Measurements from ENCODE around the gene MAN1A2. TPM values are rescaled to one million over a fixed set of nuclear protein-coding genes. Genes with fewer than 3 reads are reported as not detected.
A peak's percentile ranks its signal among the peaks of the same experiment; 100 is the strongest.

Gene MAN1A2
- total RNA-seq, 4 donors from 2014 or later: 28.9 to 46.2 (median 35.0) TPM

DNA sequence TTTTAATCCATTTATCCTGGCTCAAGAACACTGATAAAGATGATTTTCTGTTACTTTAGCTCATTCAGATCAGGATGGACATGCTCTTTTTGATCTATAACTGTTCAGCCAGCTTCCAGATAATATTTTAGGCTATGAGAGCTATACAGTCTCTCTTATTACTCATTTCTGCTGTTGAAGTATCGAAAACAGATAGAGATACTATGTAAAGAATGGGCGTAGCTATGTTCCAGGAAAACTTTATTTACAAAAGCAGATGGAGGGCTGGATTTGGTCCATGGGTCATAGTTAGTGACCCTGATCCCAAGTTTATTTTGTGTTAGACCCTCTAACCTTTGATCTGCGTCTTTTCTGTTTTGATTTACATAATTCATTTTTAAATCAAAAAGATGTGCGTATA lies 159.8 kb downstream of the MAN1A2 start:
- WGBS: 87% methylated on average over 4 of the region's 4 CpGs
- no peak overlapping the region for H3K27ac ChIP-seq
- H3K36me3 ChIP-seq: no peaks in the 10 kb centered on the region
- H3K4me1 ChIP-seq: no peaks in the 10 kb centered on the region
- no peaks in the 10 kb centered on the region for H3K27me3 ChIP-seq
- H3K4me3 ChIP-seq: no peak overlapping the region
- no peaks in the 10 kb centered on the region for H3K9me3 ChIP-seq
- no peak for DNase-seq (ENCODE audit: low spot score in 2 of 2)
- TF ChIP-seq POLR2A (IDR thresholded peaks at IDR 0.05): no peak
- no peak for TF ChIP-seq POLR2AphosphoS5 (IDR thresholded peaks at IDR 0.05)
- no peak for TF ChIP-seq EP300 (IDR thresholded peaks at IDR 0.05)
- no peak for TF ChIP-seq CTCF (IDR thresholded peaks at IDR 0.05)

- TF ChIP-seq CTCF (IDR thresholded peaks at IDR 0.05) (no peak), EP300 (IDR thresholded peaks at IDR 0.05) (no peak)
- 51% methylated on average over 2 of the region's 2 CpGs for WGBS
- no peak overlapping the region for H3K27ac ChIP-seq
Measured at GRCh38 chr1:117527566-117528102, 160.4 kb downstream of the MAN1A2 start.

GRCh38 chr1:117529683-117530082 lies 162.4 kb downstream of the MAN1A2 start:
- H3K27me3 ChIP-seq: no peaks in the 10 kb centered on the region
- 93% methylated on average over 3 of the region's 3 CpGs for WGBS
- DNase-seq (ENCODE audit: low spot score in 2 of 2): no peak
- H3K4me3 ChIP-seq: no peak overlapping the region
- H3K36me3 ChIP-seq: no peaks in the 10 kb centered on the region
- H3K27ac ChIP-seq: no peak overlapping the region
- TF ChIP-seq CTCF (IDR thresholded peaks at IDR 0.05) (no peak), EP300 (IDR thresholded peaks at IDR 0.05) (no peak), POLR2A (IDR thresholded peaks at IDR 0.05) (no peak), POLR2AphosphoS5 (IDR thresholded peaks at IDR 0.05) (no peak)
- no peaks in the 10 kb centered on the region for H3K9me3 ChIP-seq
- H3K4me1 ChIP-seq: no peaks in the 10 kb centered on the region

More at GRCh38 chr1:117527566-117528102, 160.4 kb downstream of the MAN1A2 start:
- H3K4me1 ChIP-seq: no peaks in the 10 kb centered on the region
- no peaks in the 10 kb centered on the region for H3K9me3 ChIP-seq
- DNase-seq (ENCODE audit: low spot score in 2 of 2): no peak
- H3K27me3 ChIP-seq: no peaks in the 10 kb centered on the region
- H3K36me3 ChIP-seq: no peaks in the 10 kb centered on the region
- H3K4me3 ChIP-seq: no peak overlapping the region

DNA sequence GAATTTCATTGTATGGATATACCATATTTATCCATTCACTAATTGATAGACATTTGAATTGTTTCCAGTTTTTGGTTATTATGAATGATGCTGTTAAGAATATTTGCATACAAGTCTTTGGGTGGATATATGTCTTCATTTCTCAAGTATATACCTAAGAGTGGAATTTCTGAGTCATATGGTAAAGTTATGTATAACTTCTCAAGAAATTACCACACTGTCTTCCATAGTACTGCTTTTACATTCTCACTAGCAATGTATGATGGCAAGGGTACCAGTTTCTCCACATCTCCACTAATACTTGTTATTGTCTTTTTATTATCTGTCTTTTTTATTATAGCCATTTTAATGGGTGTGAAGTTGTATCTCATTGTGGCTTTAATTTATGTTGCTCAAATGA lies 164.0 kb downstream of the MAN1A2 start:
- Histone ChIP-seq H3K36me3 (no peaks in the 10 kb centered on the region), H3K9me3 (no peaks in the 10 kb centered on the region), H3K27ac (no peak overlapping the region), H3K4me3 (no peak overlapping the region), H3K27me3 (no peaks in the 10 kb centered on the region), H3K4me1 (no peaks in the 10 kb centered on the region)
- no peak for TF ChIP-seq POLR2AphosphoS5 (IDR thresholded peaks at IDR 0.05)
- TF ChIP-seq CTCF (IDR thresholded peaks at IDR 0.05): no peak
- TF ChIP-seq EP300 (IDR thresholded peaks at IDR 0.05): no peak
- no peak for TF ChIP-seq POLR2A (IDR thresholded peaks at IDR 0.05)
- DNase-seq (ENCODE audit: low spot score in 2 of 2): no peak

DNA sequence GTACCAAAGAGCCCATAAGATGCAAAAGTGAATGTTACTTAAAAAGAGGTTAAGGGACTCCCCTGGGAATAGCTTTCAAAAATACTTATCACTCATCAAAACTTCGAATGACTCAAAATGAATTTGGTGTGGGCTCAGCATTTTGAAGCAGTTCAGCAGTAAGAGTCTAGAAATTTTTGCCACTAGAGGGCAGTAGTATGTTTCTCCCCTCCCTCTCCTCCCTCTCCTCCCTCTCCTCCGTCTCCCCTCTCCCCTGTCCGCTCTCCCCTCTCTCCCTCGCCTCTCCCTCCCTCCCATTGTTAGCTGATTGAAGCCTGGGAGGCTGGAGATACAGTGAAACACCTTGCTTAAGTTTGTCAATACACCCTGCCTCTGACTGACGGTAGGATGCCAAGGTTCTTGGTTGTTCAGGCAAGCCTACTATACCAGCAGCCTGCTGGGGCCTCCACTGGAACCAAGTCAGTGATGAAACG lies 167.8 kb downstream of the MAN1A2 start:
- 13% methylated on average over 6 of the region's 6 CpGs for WGBS

More for the DNA sequence above, 167.8 kb downstream of the MAN1A2 start:
- Histone ChIP-seq H3K27ac (no peak overlapping the region), H3K27me3 (no peaks in the 10 kb centered on the region), H3K36me3 (no peaks in the 10 kb centered on the region), H3K9me3 (no peaks in the 10 kb centered on the region), H3K4me1 (no peaks in the 10 kb centered on the region), H3K4me3 (no peak overlapping the region)
- no peak for DNase-seq (ENCODE audit: low spot score in 2 of 2)
- TF ChIP-seq CTCF (IDR thresholded peaks at IDR 0.05) (peak; percentile 23 to 63), POLR2A (IDR thresholded peaks at IDR 0.05) (no peak)
